Middle frontal gyrus (tissue), 1 donor: ENCODE data around the gene AOC1.
"Not testable (repeated sequence)": the region's sequence is repeated elsewhere in the genome, so short reads cannot be mapped to it uniquely, and the experiment has no call there.

Source experiments
- DNase-seq: peaks from one replicate; pipeline ENCODE4 v3.0.0-alpha.2; 2015; ENCODE audit warnings: low spot score; ENCODE audit errors: extremely low spot score

The AOC1 gene

GRCh38 chr7:150852371-150852905 lies at the start of gene AOC1:
AOC1 (plus strand) TSS chr7:150852517; CDS start chr7:150856471, 3,954 bp downstream.
- no peak for DNase-seq

GRCh38 chr7:150803161-150803860 lies 49.0 kb upstream of the AOC1 start:
- no peak for DNase-seq

- no peak for DNase-seq
These were observed 47.5 kb upstream of the AOC1 start for GRCh38 chr7:150804802-150805201.

- DNase-seq: no peak
These were observed 46.5 kb upstream of the AOC1 start for GRCh38 chr7:150805864-150806263.

- DNase-seq: no peak
These were observed 45.9 kb upstream of the AOC1 start for GRCh38 chr7:150806454-150806853.

GRCh38 chr7:150806863-150807262 lies 45.5 kb upstream of the AOC1 start:
- no peak for DNase-seq

- not testable (repeated sequence) for DNase-seq
These were observed 44.5 kb upstream of the AOC1 start for GRCh38 chr7:150807616-150808438.

GRCh38 chr7:150814328-150815001 lies 37.9 kb upstream of the AOC1 start:
- no peak for DNase-seq

- DNase-seq: no peak
These were observed 33.3 kb upstream of the AOC1 start for GRCh38 chr7:150818971-150819370.

- no peak for DNase-seq
These were observed 32.2 kb upstream of the AOC1 start for GRCh38 chr7:150820148-150820547.

GRCh38 chr7:150820578-150821198 lies 31.6 kb upstream of the AOC1 start:
- DNase-seq: no peak

- no peak for DNase-seq
These were observed 29.3 kb upstream of the AOC1 start for GRCh38 chr7:150823043-150823442.

GRCh38 chr7:150823484-150824126 lies 28.7 kb upstream of the AOC1 start:
- no peak for DNase-seq

- DNase-seq: no peak
These were observed 27.7 kb upstream of the AOC1 start for GRCh38 chr7:150824379-150825177.

GRCh38 chr7:150826061-150826849 lies 26.1 kb upstream of the AOC1 start:
- DNase-seq: no peak

GRCh38 chr7:150828384-150828783 lies 23.9 kb upstream of the AOC1 start:
- no peak for DNase-seq

- DNase-seq: no peak
These were observed 22.9 kb upstream of the AOC1 start for GRCh38 chr7:150829426-150829825.

- DNase-seq: no peak
These were observed 21.4 kb upstream of the AOC1 start for GRCh38 chr7:150830937-150831336.

GRCh38 chr7:150831851-150832250 lies 20.5 kb upstream of the AOC1 start:
- DNase-seq: no peak
